Bronchial epithelial cell (primary cell): ENCODE results near the gene NAMPT. TPM values are rescaled to one million over a fixed set of nuclear protein-coding genes. Genes with fewer than 3 reads are reported as not detected.

Experiments
- DNase-seq: peaks from one replicate; pipeline ENCODE4 v3.0.0-alpha.2; 2010; ENCODE audit warnings: low read depth
- FAIRE-seq: peaks from 2 replicates; lab custom pipeline; 2011; peaks lifted over from hg19 to GRCh38; lab: Jason Lieb, UNC
- H3K27me3 ChIP-seq: 2 replicates; pipeline ENCODE4 v1.5.1; 2011; ENCODE audit warnings: low read length; ENCODE audit not compliant: control insufficient read depth, insufficient read depth
- H3K36me3 ChIP-seq: 2 replicates; pipeline ENCODE4 v1.5.1; 2011; ENCODE audit warnings: low read length; ENCODE audit not compliant: control insufficient read depth, insufficient read depth
- H3K4me3 ChIP-seq: 2 replicates; pipeline ENCODE4 v1.5.1; 2011; ENCODE audit warnings: mild to moderate bottlenecking, low read depth, low read length, control low read depth
- total RNA-seq: library from RNA; depleted of rRNA; stranded (reverse); fragments of >200 nt; gene quantifications from 2 replicates; pipeline ENCODE4 v1.2.1, GENCODE V29; 2014
- TF ChIP-seq, protein P1 (sequence below): IDR thresholded peaks from 2 replicates; pipeline ENCODE4 v1.5.1; 2011; ENCODE audit warnings: mild to moderate bottlenecking, moderate library complexity, low read length, control low read depth, inconsistent platforms; ENCODE audit not compliant: insufficient read depth, severe bottlenecking

Gene NAMPT
- total RNA-seq, 1 donor from 2014 or later = 175 TPM

DNA sequence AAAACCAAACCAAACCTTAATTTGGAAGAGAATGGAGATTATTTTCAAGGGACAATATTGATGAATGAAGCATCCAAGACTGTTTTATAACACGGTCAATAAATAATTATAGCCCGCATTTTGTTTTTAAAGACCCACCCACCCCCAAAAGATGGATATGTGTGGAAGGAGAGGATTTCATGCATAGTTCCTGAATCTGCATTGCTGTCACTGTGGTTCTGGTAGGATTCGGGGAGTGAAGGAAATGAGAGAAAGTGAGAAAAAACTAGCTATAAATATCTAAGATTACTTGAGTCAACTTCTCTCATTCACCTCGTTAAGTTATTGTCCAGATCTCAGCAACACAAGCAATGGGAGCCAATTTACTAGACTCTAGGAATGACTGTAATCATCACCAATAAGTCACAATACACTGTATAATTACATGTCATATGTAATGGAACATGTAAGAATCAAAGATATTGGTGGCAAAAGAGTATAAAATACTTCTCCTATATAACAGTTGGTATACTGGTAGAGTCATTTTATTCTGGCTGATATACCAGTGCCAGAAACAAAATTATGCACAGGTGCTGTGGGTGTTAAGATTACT, 30.2 kb downstream of the NAMPT start:
- H3K36me3 ChIP-seq = peaks cover 24% of the 10 kb centered on the region
- no peak overlapping the region for H3K4me3 ChIP-seq
- TF ChIP-seq, protein P1, sequence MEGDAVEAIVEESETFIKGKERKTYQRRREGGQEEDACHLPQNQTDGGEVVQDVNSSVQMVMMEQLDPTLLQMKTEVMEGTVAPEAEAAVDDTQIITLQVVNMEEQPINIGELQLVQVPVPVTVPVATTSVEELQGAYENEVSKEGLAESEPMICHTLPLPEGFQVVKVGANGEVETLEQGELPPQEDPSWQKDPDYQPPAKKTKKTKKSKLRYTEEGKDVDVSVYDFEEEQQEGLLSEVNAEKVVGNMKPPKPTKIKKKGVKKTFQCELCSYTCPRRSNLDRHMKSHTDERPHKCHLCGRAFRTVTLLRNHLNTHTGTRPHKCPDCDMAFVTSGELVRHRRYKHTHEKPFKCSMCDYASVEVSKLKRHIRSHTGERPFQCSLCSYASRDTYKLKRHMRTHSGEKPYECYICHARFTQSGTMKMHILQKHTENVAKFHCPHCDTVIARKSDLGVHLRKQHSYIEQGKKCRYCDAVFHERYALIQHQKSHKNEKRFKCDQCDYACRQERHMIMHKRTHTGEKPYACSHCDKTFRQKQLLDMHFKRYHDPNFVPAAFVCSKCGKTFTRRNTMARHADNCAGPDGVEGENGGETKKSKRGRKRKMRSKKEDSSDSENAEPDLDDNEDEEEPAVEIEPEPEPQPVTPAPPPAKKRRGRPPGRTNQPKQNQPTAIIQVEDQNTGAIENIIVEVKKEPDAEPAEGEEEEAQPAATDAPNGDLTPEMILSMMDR = no peak
- DNase-seq = no peak
- no peaks in the 10 kb centered on the region for H3K27me3 ChIP-seq
- no peak for FAIRE-seq

DNA sequence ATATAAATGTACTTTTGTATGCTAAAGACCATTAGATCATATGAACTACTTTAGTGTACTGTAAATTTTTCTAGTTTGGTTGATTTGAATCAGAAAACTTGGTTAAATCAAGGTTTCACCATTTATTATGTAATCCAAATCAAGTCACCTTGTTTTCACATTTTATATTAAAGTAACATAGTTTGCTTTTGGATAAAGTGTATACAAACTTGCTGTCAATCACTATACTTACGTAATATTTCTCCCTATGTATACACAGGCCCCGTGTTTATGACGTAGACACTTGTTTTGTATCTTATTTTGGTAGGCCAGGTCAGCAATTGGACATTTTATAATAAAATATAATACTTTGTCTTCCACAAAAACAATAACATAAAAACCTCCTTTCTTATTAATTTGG, 32.2 kb downstream of the NAMPT start:
- Histone ChIP-seq H3K4me3 (no peak overlapping the region), H3K27me3 (no peaks in the 10 kb centered on the region), H3K36me3 (peaks cover 18% of the 10 kb centered on the region)
- no peak for FAIRE-seq
- DNase-seq = no peak
- TF ChIP-seq, protein P1 = no peak

GRCh38 chr7:106249488-106249887, 35.3 kb downstream of the NAMPT start:
- TF ChIP-seq, protein P1 = no peak
- FAIRE-seq = no peak

DNA sequence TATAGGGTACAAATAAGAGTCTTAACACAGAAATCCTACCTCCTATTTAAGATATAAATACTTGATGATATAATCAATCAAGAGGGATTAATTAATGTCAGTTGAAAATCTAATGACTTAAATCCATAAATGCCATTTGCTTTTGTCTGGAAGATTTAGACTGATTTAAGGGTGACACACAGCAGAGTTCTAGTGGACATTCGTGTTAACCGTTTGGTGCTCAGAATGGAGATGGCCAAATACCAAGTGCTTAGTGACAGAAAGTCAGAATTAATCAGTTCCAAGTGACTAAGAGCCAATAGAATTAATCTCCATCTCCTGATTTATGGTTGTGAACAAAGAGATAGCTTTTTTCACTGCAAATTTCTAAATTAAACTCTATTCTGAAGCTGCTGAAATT, 36.2 kb downstream of the NAMPT start:
- Histone ChIP-seq H3K36me3 (peaks cover 10% of the 10 kb centered on the region), H3K27me3 (no peaks in the 10 kb centered on the region), H3K4me3 (no peak overlapping the region)
- TF ChIP-seq, protein P1 = no peak
- no peak for FAIRE-seq
- no peak for DNase-seq

More at GRCh38 chr7:106249488-106249887, 35.3 kb downstream of the NAMPT start:
- no peak for DNase-seq
- no peak overlapping the region for H3K4me3 ChIP-seq
- H3K27me3 ChIP-seq = no peaks in the 10 kb centered on the region
- H3K36me3 ChIP-seq = peaks cover 14% of the 10 kb centered on the region

- Histone ChIP-seq H3K27me3 (no peaks in the 10 kb centered on the region), H3K36me3 (peaks cover 5% of the 10 kb centered on the region), H3K4me3 (no peak overlapping the region)
- no peak for FAIRE-seq
- TF ChIP-seq, protein P1 = no peak
- no peak for DNase-seq
Measured at GRCh38 chr7:106247841-106248240, 36.9 kb downstream of the NAMPT start.
